Measurements from ENCODE around the gene MEF2C.
A peak's percentile ranks its signal among the peaks of the same experiment; 100 is the strongest.

MEF2C gene

GRCh38 chr5:88888291-88888690, 5.3 kb upstream of the MEF2C start:
- no peak for DNase-seq

- no peak for DNase-seq
Measured at GRCh38 chr5:88887342-88887741, 4.4 kb upstream of the MEF2C start.

GRCh38 chr5:88886746-88887341, 3.9 kb upstream of the MEF2C start:
- DNase-seq: no peak

GRCh38 chr5:88886252-88886651, 3.3 kb upstream of the MEF2C start:
- no peak for DNase-seq

- no peak for DNase-seq
Measured at GRCh38 chr5:88885002-88885401, 2.0 kb upstream of the MEF2C start.

- no peak for DNase-seq
Measured at GRCh38 chr5:88884608-88884877, 1.6 kb upstream of the MEF2C start.

- peak; percentile 54 for DNase-seq
Measured at GRCh38 chr5:88883836-88884607, 1.0 kb upstream of the MEF2C start.

- no peak for DNase-seq
Measured at GRCh38 chr5:88882276-88883038, 527 bp downstream of the MEF2C start.

GRCh38 chr5:88881571-88881971, 1.4 kb downstream of the MEF2C start:
- no peak for DNase-seq

GRCh38 chr5:88880201-88880600, 2.8 kb downstream of the MEF2C start:
- DNase-seq: no peak

- DNase-seq: no peak
Measured at GRCh38 chr5:88879724-88880123, 3.3 kb downstream of the MEF2C start.

GRCh38 chr5:88878976-88879375, 4.0 kb downstream of the MEF2C start:
- DNase-seq: no peak

GRCh38 chr5:88877826-88878225, 5.2 kb downstream of the MEF2C start:
- DNase-seq: no peak

GRCh38 chr5:88876714-88877113, 6.3 kb downstream of the MEF2C start:
- no peak for DNase-seq

- DNase-seq: no peak
Measured at GRCh38 chr5:88875341-88876234, 7.4 kb downstream of the MEF2C start.

- no peak for DNase-seq
Measured at GRCh38 chr5:88873447-88873846, 9.5 kb downstream of the MEF2C start.

GRCh38 chr5:88872971-88873370, 10.0 kb downstream of the MEF2C start:
- no peak for DNase-seq

- DNase-seq: no peak
Measured at GRCh38 chr5:88870285-88870684, 12.7 kb downstream of the MEF2C start.

GRCh38 chr5:88868468-88869068, 14.4 kb downstream of the MEF2C start:
- no peak for DNase-seq

- DNase-seq: no peak
Measured at GRCh38 chr5:88867638-88868037, 15.3 kb downstream of the MEF2C start.

- no peak for DNase-seq
Measured at GRCh38 chr5:88863523-88863922, 19.5 kb downstream of the MEF2C start.

GRCh38 chr5:88862547-88863175, 20.3 kb downstream of the MEF2C start:
- DNase-seq: no peak
